ENCODE measurements around the gene POMGNT2.

- TF ChIP-seq POLR2A (IDR thresholded peaks at IDR 0.05) (no peak), CTCF (IDR thresholded peaks at IDR 0.05) (no peak)
Observed at GRCh38 chr3:43062040-43062563, 43.8 kb downstream of the POMGNT2 start.
